Sigmoid colon (tissue), 4 donors: ENCODE measurements around the gene LPAR3.

Experiments used
- CTCF ChIP-seq, 4 experiments: fragments of 450-650 bp in 3 of 4; fragments of 200-600 bp in 1 of 4; IDR thresholded peaks; one replicate each; pipeline ENCODE4 v1.5.1; 2016 to 2019; ENCODE audit warnings: antibody characterized with exemption in 4 of 4, mild to moderate bottlenecking in 3 of 4, moderate library complexity in 2 of 4
- EP300 ChIP-seq, 4 donors: sonication (generic); formaldehyde crosslinking; IDR thresholded peaks; one replicate each; pipeline ENCODE4 v1.6.1; 2017; ENCODE audit warnings: antibody characterized with exemption in 4 of 4
- POLR2AphosphoS5 ChIP-seq, 4 donors: sonication (generic); formaldehyde crosslinking; IDR thresholded peaks; one replicate each; pipeline ENCODE4 v1.6.1; 2017; ENCODE audit warnings: antibody characterized with exemption in 4 of 4

GRCh38 chr1:84762664-84763063, 130.3 kb downstream of the LPAR3 start:
- TF ChIP-seq CTCF (IDR thresholded peaks at IDR 0.05): no peak
- TF ChIP-seq POLR2AphosphoS5 (IDR thresholded peaks at IDR 0.05): no peak
- TF ChIP-seq EP300 (IDR thresholded peaks at IDR 0.05): no peak
